Loucy (cell line): ENCODE measurements around the gene PHF5A.

Source experiments
- H2AFZ ChIP-seq: fragments of 200-600 bp; sonication (generic); 2 replicates; pipeline ENCODE4 v1.6.0; 2016; ENCODE audit warnings: antibody characterized with exemption, mild to moderate bottlenecking, low read length, moderate library complexity
- H3F3A ChIP-seq: fragments of 200-600 bp; 2 replicates; pipeline ENCODE4 v1.6.0; 2016; ENCODE audit warnings: antibody characterized with exemption, low read depth, mild to moderate bottlenecking
- H3K27me3 ChIP-seq: fragments of 200-600 bp; sonication (generic); 2 replicates; pipeline ENCODE4 v1.6.1; 2014; ENCODE audit warnings: low read length, mild to moderate bottlenecking; ENCODE audit not compliant: insufficient read depth, poor library complexity, severe bottlenecking
- H3K36me3 ChIP-seq: fragments of 200-600 bp; sonication (generic); 2 replicates; pipeline ENCODE4 v1.6.1; 2016; ENCODE audit warnings: low read length; ENCODE audit not compliant: insufficient read depth
- H3K4me1 ChIP-seq: fragments of 200-600 bp; sonication (generic); 2 replicates; pipeline ENCODE4 v1.5.1; 2014; ENCODE audit warnings: low read length, mild to moderate bottlenecking; ENCODE audit not compliant: insufficient read depth, poor library complexity, severe bottlenecking
- H3K4me2 ChIP-seq: fragments of 200-600 bp; sonication (generic); 2 replicates; pipeline ENCODE4 v1.6.0; 2014; ENCODE audit warnings: antibody characterized with exemption, low read length, low read depth, mild to moderate bottlenecking; ENCODE audit not compliant: poor library complexity, severe bottlenecking
- H3K4me3 ChIP-seq: fragments of 200-600 bp; sonication (generic); 2 replicates; pipeline ENCODE4 v1.5.1; 2014; ENCODE audit warnings: low read length, mild to moderate bottlenecking, mixed read lengths; ENCODE audit not compliant: poor library complexity, severe bottlenecking
- H3K79me2 ChIP-seq: fragments of 200-600 bp; sonication (generic); 2 replicates; pipeline ENCODE4 v1.6.1; 2014; ENCODE audit warnings: low read length; ENCODE audit not compliant: insufficient read depth
- H3K9ac ChIP-seq: fragments of 200-600 bp; sonication (generic); 2 replicates; pipeline ENCODE4 v1.6.0; 2014; ENCODE audit warnings: mild to moderate bottlenecking, low read depth, low read length, moderate library complexity; ENCODE audit not compliant: poor library complexity, severe bottlenecking
- H3K9me2 ChIP-seq: fragments of 200-600 bp; sonication (generic); replicated peaks from 2 replicates; pipeline ENCODE4 v1.6.1; 2016; ENCODE audit warnings: low read depth, low read length, mixed read lengths
- H3K9me3 ChIP-seq: fragments of 200-600 bp; sonication (generic); 2 replicates; pipeline ENCODE4 v1.6.1; 2014; ENCODE audit warnings: mild to moderate bottlenecking, antibody characterized with exemption, low read length, low read depth; ENCODE audit not compliant: insufficient read depth
- H4K20me1 ChIP-seq: fragments of 200-600 bp; sonication (generic); 2 replicates; pipeline ENCODE4 v1.6.0; 2014; ENCODE audit warnings: antibody characterized with exemption, low read length, mild to moderate bottlenecking; ENCODE audit not compliant: insufficient read depth, poor library complexity, severe bottlenecking
- EZH2phosphoT487 ChIP-seq: fragments of 200-600 bp; IDR thresholded peaks from 2 replicates; pipeline ENCODE4 v1.6.1; 2018; ENCODE audit warnings: antibody characterized with exemption, mild to moderate bottlenecking, moderate library complexity, borderline replicate concordance
- TF ChIP-seq, protein P1 (sequence below): fragments of 200-600 bp; sonication (generic); conservative IDR thresholded peaks from 2 replicates; pipeline ENCODE4 v1.5.1; 2014; ENCODE audit warnings: mild to moderate bottlenecking, antibody characterized with exemption, low read length

The PHF5A gene

DNA sequence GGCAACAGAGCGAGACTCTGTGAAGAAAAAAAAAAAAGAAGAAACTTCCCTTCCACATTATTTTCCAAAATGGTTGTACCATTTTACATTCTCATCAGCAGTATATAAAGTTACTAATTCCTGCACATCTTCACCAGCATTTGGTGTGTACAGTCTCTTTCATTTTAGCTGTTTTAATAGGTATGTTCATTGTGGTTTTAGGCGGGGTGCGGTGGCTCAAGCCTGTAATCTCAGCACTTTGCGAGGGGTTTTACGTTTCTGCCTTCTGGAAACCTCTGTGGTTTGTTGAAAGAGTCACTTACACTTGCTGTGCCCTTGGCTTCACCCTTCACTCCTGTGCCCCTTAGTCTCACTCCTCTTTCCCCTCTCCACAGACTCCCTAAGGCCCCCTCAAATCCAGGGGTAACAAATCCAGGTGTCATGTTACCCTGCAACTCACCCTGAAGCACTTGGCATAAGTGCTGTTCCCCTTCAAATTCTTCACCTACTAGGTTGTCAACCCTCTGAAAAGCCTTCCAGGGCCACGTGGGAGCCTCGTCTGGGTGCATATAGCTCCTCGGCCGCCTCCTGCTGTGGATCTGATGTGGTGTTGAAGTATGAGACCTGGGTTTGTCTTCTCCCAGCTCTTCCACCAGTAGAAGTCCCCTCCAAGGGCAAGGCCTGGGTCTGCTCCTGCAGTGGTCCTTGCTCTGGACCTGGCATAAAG is 42.7 kb downstream of the PHF5A start:
- H3K9me3 ChIP-seq, result no peaks in the 10 kb centered on the region
- H3K4me1 ChIP-seq, result peaks cover 3% of the 10 kb centered on the region
- H3K36me3 ChIP-seq, result no peaks in the 10 kb centered on the region
- no peaks in the 10 kb centered on the region for H3K9me2 ChIP-seq
- H3F3A ChIP-seq, result no peaks in the 10 kb centered on the region
- H3K27me3 ChIP-seq, result no peaks in the 10 kb centered on the region
- H3K9ac ChIP-seq, result no peak overlapping the region
- no peak for TF ChIP-seq EZH2phosphoT487
- TF ChIP-seq, protein P1, sequence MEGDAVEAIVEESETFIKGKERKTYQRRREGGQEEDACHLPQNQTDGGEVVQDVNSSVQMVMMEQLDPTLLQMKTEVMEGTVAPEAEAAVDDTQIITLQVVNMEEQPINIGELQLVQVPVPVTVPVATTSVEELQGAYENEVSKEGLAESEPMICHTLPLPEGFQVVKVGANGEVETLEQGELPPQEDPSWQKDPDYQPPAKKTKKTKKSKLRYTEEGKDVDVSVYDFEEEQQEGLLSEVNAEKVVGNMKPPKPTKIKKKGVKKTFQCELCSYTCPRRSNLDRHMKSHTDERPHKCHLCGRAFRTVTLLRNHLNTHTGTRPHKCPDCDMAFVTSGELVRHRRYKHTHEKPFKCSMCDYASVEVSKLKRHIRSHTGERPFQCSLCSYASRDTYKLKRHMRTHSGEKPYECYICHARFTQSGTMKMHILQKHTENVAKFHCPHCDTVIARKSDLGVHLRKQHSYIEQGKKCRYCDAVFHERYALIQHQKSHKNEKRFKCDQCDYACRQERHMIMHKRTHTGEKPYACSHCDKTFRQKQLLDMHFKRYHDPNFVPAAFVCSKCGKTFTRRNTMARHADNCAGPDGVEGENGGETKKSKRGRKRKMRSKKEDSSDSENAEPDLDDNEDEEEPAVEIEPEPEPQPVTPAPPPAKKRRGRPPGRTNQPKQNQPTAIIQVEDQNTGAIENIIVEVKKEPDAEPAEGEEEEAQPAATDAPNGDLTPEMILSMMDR, result no peak
- H3K79me2 ChIP-seq, result no peaks in the 10 kb centered on the region
- no peak overlapping the region for H3K4me2 ChIP-seq
- H4K20me1 ChIP-seq, result no peaks in the 10 kb centered on the region
- H3K4me3 ChIP-seq, result no peak overlapping the region
- H2AFZ ChIP-seq, result no peak overlapping the region

DNA sequence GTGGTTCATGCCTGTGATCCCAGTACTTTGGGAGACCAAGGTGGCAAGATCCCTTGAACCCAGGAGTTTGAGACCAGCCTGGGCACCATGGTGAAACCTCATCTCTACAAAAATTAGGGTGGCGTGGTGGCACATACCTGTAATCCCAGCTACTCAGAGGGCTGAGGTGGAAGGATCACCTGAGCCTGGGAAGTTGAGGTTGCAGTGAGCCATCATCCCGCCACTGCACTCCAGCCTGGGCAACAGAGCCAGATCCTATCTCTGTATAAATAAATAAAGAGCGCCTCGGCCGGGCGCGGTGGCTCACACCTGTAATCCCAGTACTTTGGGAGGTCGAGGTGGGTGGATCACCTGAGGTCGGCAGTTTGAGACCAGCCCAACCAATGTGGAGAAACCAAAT is 49.8 kb downstream of the PHF5A start:
- Histone ChIP-seq H2AFZ (no peak overlapping the region), H3K79me2 (peaks cover 22% of the 10 kb centered on the region), H3K4me1 (peaks cover 3% of the 10 kb centered on the region)

DNA sequence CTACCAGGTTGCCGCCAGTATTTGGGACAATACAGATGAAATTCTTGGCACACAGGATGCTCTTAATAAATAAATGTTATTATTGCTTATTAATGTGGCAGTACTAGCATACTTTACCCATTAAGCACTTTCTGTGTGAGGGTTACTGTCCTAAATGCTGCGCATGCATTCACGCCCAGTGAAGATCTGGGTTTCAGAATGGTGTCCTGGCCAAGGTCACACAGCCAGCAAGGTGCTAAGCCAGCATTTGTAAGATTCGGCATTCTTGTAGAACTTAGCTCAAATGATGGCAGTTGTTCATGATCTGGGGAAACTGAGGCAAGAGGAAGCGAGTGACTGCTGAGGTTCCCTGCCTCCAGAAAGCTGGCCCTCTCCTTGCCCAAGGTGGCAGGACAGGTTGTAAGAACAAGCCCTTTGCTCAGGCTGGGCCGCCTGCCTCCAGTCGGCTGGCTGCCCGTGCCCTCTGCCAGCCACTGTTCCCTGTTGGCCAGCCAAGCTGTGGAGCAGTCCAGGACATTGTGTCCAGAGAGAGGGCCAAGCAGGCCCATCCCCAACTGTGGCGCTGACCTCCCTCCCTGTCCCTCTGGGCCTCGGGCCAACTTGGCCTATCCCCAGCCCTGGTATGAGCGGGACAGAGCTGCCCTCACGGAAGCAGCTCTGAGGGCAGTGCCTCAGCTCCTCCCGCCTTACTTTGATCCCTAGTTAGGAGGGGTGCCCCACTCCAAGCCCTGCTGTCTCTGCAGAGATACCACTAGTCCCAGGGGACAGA is 50.7 kb downstream of the PHF5A start:
- Histone ChIP-seq H3F3A (no peaks in the 10 kb centered on the region), H3K9ac (no peak overlapping the region), H2AFZ (no peak overlapping the region), H4K20me1 (peaks cover 7% of the 10 kb centered on the region), H3K4me3 (no peak overlapping the region), H3K9me2 (no peaks in the 10 kb centered on the region), H3K4me1 (peaks cover 7% of the 10 kb centered on the region), H3K9me3 (no peaks in the 10 kb centered on the region), H3K27me3 (no peaks in the 10 kb centered on the region), H3K36me3 (no peaks in the 10 kb centered on the region), H3K79me2 (peaks cover 24% of the 10 kb centered on the region), H3K4me2 (no peak overlapping the region)
- TF ChIP-seq EZH2phosphoT487, result no peak
- TF ChIP-seq, protein P1, result no peak

More for the DNA sequence above, 49.8 kb downstream of the PHF5A start:
- Histone ChIP-seq H3K4me3 (no peak overlapping the region), H3K36me3 (no peaks in the 10 kb centered on the region), H4K20me1 (peaks cover 7% of the 10 kb centered on the region), H3K9ac (no peak overlapping the region), H3K27me3 (no peaks in the 10 kb centered on the region), H3F3A (no peaks in the 10 kb centered on the region), H3K9me2 (no peaks in the 10 kb centered on the region), H3K9me3 (no peaks in the 10 kb centered on the region), H3K4me2 (no peak overlapping the region)
- TF ChIP-seq, protein P1, result no peak
- no peak for TF ChIP-seq EZH2phosphoT487
